Measurements from ENCODE around the gene C1QC. TPM values are rescaled to one million over a fixed set of nuclear protein-coding genes. Genes with fewer than 3 reads are reported as not detected.

The C1QC gene
- total and polyA plus RNA-seq, 2 of the 8 experiments (the other 6 are each of a cell fraction or from before 2014, with no cell fraction given): not detected

DNA sequence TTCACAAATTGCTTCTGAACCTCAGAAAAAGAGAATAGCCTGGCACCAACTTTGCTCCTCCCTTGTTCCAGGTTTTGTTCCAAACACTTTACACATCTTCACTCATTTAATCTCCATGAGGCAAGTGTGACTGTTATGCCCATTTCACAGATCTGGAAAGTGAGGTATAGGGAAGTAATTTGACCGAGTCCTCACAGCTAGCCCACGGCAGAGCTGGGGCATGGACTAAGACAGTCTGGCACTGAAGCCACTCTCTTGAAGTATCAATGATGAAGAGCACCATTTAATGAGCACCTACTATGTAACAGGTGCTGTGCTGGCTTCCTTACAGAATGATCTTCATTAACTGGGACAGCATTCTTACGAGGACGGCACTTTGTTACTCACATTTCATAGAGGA is 28.6 kb downstream of the C1QC start:
- H4K91ac ChIP-seq (replicated peaks; ENCODE audit: insufficient read length, low read length): no peak overlapping the region
- H2AK5ac ChIP-seq (ENCODE audit: low read depth, low read length): no peak overlapping the region
- peaks cover 0 to 7% (median 4%) of the 10 kb centered on the region in 4 experiments; a peak in 4 of 7 replicates for H3K4me1 ChIP-seq (replicated peaks in 1 of 4; ENCODE audit: control insufficient read depth in 3 of 4, insufficient read depth in 4 of 4, low read length in 3 of 4)
- WGBS, 2 experiments (ENCODE audit: extremely low coverage in 1 of 2, insufficient coverage in 1 of 2, insufficient read length in 1 of 2, insufficient replicate concordance in 2 of 2, low coverage in 1 of 2, low lambda C conversion rate in 2 of 2, missing lambda C conversion rate in 1 of 2): 97% methylated on average over 4 of the region's 4 CpGs; no CpG with 5 or more reads in 1 of the 2 experiments
- no peak for DNase-seq (ENCODE audit: low read depth in 1 of 2, low spot score in 2 of 2)
- H2BK12ac ChIP-seq (ENCODE audit: low read depth, low read length): no peak overlapping the region
- no peak overlapping the region for H3K9ac ChIP-seq (replicated peaks in 1 of 4; ENCODE audit: extremely low read depth in 1 of 4, low read depth in 3 of 4, low read length in 3 of 4)
- no peaks in the 10 kb centered on the region for H4K20me1 ChIP-seq (replicated peaks in 1 of 2; ENCODE audit: control insufficient read depth in 1 of 2, insufficient read depth in 2 of 2, low read length in 2 of 2)
- CTCF ChIA-PET (ENCODE audit: partially characterized antibody): interaction anchor here (1.3 to 6.0 kb wide), 8 partner anchors 9 to 291 kb away, joined by 4 to 43 read pairs (median 28); partner anchors contain the start of gene C1QB
- H3K23ac ChIP-seq (ENCODE audit: insufficient read length): no peak overlapping the region
- H3K9me3 ChIP-seq (ENCODE audit: insufficient read depth in 2 of 2, low read depth in 1 of 2, low read length in 1 of 2): no peaks in the 10 kb centered on the region
- H2BK5ac ChIP-seq (ENCODE audit: low read depth, low read length): no peak overlapping the region
- no peak overlapping the region for H3K4ac ChIP-seq (replicated peaks; ENCODE audit: insufficient read length, low read depth, low read length)
- H3K4me2 ChIP-seq (ENCODE audit: insufficient read depth in 1 of 2, low read depth in 2 of 2, low read length in 2 of 2): no peak overlapping the region
- no peak overlapping the region for H2BK15ac ChIP-seq (ENCODE audit: low read length)
- H3K79me1 ChIP-seq (ENCODE audit: low read depth, low read length): no peaks in the 10 kb centered on the region
- H4K8ac ChIP-seq (ENCODE audit: extremely low read depth, insufficient read depth, low read length): no peak overlapping the region
- H3K18ac ChIP-seq (ENCODE audit: extremely low read depth, low read length): no peak overlapping the region
- no peak overlapping the region for H2BK20ac ChIP-seq (ENCODE audit: low read length)
- no peak overlapping the region for H4K5ac ChIP-seq (ENCODE audit: insufficient read length, low read depth, low read length)
- POLR2A ChIA-PET (ENCODE audit: partially characterized antibody): no interaction called here
- no peaks in the 10 kb centered on the region for H3K23me2 ChIP-seq (ENCODE audit: low read depth, low read length)
- TF ChIP-seq EGR1 (IDR thresholded peaks at IDR 0.05; ENCODE audit: borderline replicate concordance, low read depth, low read length) (no peak), SAP30 (IDR thresholded peaks at IDR 0.05; ENCODE audit: insufficient read depth, insufficient replicate concordance, low read length) (no peak), SP2 (IDR thresholded peaks at IDR 0.05; ENCODE audit: low read length) (no peak), KDM1A (IDR thresholded peaks at IDR 0.05; ENCODE audit: borderline replicate concordance, low read length) (peak; percentile 86; the same call in 1 of the 2 replicates), CEBPB (IDR thresholded peaks at IDR 0.05; ENCODE audit: low read depth, low read length) (no peak)
- no peak overlapping the region for H3K27ac ChIP-seq (ENCODE audit: low read depth, low read length)
- no peak overlapping the region for H3K56ac ChIP-seq (replicated peaks; ENCODE audit: insufficient read length, low read depth, low read length)
- no peak overlapping the region for H3K14ac ChIP-seq (ENCODE audit: insufficient read length)
- no peaks in the 10 kb centered on the region for H3K79me2 ChIP-seq (ENCODE audit: control insufficient read depth in 1 of 2, insufficient read depth in 2 of 2, low read length in 2 of 2)
- no peak for FAIRE-seq
- H2BK120ac ChIP-seq (replicated peaks; ENCODE audit: low read depth, low read length): no peak overlapping the region
- no peaks in the 10 kb centered on the region for H3K36me3 ChIP-seq (ENCODE audit: control insufficient read depth in 2 of 4, insufficient read depth in 4 of 4, low read length in 3 of 4)
- no peak overlapping the region for H3K4me3 ChIP-seq (ENCODE audit: extremely low read depth in 1 of 4, insufficient read depth in 2 of 4, low read depth in 3 of 4, low read length in 4 of 4)
- H3K27me3 ChIP-seq (replicated peaks in 1 of 4; ENCODE audit: control insufficient read depth in 3 of 4, extremely low read depth in 1 of 4, insufficient read depth in 3 of 4, low read length in 3 of 4): no peaks in the 10 kb centered on the region; a peak in 1 of 7 replicates
- no peak overlapping the region for H2AFZ ChIP-seq (ENCODE audit: low read length)

Measured in H1 (cell line).